ENCODE data around the gene HS6ST3.
"Not testable (repeated sequence)": the region's sequence is repeated elsewhere in the genome, so short reads cannot be mapped to it uniquely, and the experiment has no call there.

GRCh38 chr13:96050955-96051354 is 39.0 kb upstream of the HS6ST3 start:
- TF ChIP-seq EZH2 (IDR thresholded peaks at IDR 0.05; ENCODE audit: borderline replicate concordance, low read length); CTCF (IDR thresholded peaks at IDR 0.05; ENCODE audit: low read length): not testable (repeated sequence)

Measured in OCI-LY1 (cell line).